RWPE2 (cell line): Measurements from ENCODE around the gene RNF223.

Source experiments
- ATAC-seq: fragments of 200-7000 bp; cut with Tn5 transposase; 3 replicates; pipeline ENCODE4 v1.9.1; 2021; ENCODE audit warnings: low read depth
- DNase-seq: peaks from one replicate; pipeline ENCODE4 v3.0.0-alpha.2; 2020; ENCODE audit warnings: low spot score
- H3K27ac ChIP-seq: fragments of 450-650 bp; 2 replicates; pipeline ENCODE4 v1.5.1; 2017; ENCODE audit warnings: mild to moderate bottlenecking; ENCODE audit not compliant: poor library complexity, severe bottlenecking
- H3K27me3 ChIP-seq: fragments of 250-450 bp; sonication (Bioruptor Pico); 2 replicates; pipeline ENCODE4 v1.5.1; 2021; ENCODE audit warnings: mild to moderate bottlenecking, moderate library complexity; ENCODE audit not compliant: insufficient read depth, poor library complexity, severe bottlenecking
- H3K36me3 ChIP-seq: fragments of 250-450 bp; sonication (Bioruptor Pico); 2 replicates; pipeline ENCODE4 v1.5.1; 2020; ENCODE audit warnings: low read depth, mild to moderate bottlenecking, moderate library complexity
- H3K4me1 ChIP-seq: fragments of 250-450 bp; sonication (Bioruptor Pico); 2 replicates; pipeline ENCODE4 v1.5.1; 2021; ENCODE audit warnings: mild to moderate bottlenecking, moderate library complexity; ENCODE audit not compliant: insufficient read depth, poor library complexity, severe bottlenecking
- H3K4me3 ChIP-seq: fragments of 250-450 bp; sonication (Bioruptor Pico); 2 replicates; pipeline ENCODE4 v1.5.1; 2021; ENCODE audit warnings: mild to moderate bottlenecking, moderate library complexity; ENCODE audit not compliant: severe bottlenecking
- H3K9me3 ChIP-seq: fragments of 250-450 bp; sonication (Bioruptor Pico); 2 replicates; pipeline ENCODE4 v1.5.1; 2021; ENCODE audit warnings: mild to moderate bottlenecking, moderate library complexity; ENCODE audit not compliant: severe bottlenecking
- TF ChIP-seq, protein P1 (sequence below): fragments of 450-650 bp; IDR thresholded peaks from one replicate; pipeline ENCODE4 v1.5.1; 2017; ENCODE audit warnings: mild to moderate bottlenecking, moderate library complexity; ENCODE audit not compliant: poor library complexity, severe bottlenecking

Gene RNF223

DNA sequence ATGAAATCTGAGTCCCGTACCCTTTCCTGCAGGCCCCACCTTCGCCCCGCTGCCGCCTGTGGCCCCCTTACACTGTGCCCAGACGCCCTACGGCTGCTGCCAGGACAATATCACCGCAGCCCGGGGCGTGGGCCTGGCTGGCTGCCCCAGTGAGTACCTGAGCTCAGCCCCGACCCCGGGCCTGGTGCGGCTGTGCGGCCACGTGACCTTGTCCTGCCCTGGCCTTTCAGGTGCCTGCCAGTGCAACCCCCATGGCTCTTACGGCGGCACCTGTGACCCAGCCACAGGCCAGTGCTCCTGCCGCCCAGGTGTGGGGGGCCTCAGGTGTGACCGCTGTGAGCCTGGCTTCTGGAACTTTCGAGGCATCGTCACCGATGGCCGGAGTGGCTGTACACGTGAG is 29.0 kb downstream of the RNF223 start:
- Histone ChIP-seq H3K4me1 (no peaks in the 10 kb centered on the region), H3K27me3 (no peaks in the 10 kb centered on the region), H3K36me3 (peaks cover 70% of the 10 kb centered on the region), H3K27ac (no peak overlapping the region), H3K9me3 (no peaks in the 10 kb centered on the region), H3K4me3 (no peak overlapping the region)
- TF ChIP-seq, protein P1, sequence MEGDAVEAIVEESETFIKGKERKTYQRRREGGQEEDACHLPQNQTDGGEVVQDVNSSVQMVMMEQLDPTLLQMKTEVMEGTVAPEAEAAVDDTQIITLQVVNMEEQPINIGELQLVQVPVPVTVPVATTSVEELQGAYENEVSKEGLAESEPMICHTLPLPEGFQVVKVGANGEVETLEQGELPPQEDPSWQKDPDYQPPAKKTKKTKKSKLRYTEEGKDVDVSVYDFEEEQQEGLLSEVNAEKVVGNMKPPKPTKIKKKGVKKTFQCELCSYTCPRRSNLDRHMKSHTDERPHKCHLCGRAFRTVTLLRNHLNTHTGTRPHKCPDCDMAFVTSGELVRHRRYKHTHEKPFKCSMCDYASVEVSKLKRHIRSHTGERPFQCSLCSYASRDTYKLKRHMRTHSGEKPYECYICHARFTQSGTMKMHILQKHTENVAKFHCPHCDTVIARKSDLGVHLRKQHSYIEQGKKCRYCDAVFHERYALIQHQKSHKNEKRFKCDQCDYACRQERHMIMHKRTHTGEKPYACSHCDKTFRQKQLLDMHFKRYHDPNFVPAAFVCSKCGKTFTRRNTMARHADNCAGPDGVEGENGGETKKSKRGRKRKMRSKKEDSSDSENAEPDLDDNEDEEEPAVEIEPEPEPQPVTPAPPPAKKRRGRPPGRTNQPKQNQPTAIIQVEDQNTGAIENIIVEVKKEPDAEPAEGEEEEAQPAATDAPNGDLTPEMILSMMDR: no peak
- ATAC-seq: no peak
- DNase-seq: no peak

DNA sequence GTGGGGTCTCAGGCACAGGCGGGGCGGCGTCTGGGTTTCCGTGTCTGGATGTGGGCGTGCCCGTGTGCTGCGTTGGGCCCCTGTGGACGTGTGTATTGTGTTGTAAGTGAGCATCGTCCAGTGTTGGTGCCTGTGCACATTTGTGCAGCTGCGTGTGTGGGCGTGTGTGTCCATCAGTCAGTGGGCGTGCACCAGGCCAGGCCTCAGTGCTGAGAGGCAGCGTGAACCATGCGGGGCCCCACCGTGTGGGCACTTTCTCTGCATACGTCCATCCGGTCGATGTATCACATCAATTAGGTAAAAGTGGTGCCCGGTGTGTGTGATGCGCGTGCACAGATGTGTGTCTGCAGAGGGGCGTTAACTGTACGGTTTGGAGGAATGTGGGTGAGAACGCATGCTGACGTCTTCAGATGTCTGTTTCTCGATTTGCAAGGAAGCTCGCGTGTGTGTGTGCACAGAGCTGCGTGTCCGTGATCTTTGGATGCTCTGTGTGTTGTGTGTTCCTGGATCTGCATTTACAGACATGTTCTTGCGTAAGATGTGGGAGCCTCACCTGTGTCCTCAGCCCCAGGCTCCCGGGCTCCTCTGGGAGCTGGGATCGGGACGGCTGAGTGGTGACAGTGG is 29.5 kb downstream of the RNF223 start:
- Histone ChIP-seq H3K4me1 (no peaks in the 10 kb centered on the region), H3K4me3 (no peak overlapping the region), H3K27me3 (no peaks in the 10 kb centered on the region), H3K27ac (no peak overlapping the region), H3K36me3 (peaks cover 67% of the 10 kb centered on the region), H3K9me3 (no peaks in the 10 kb centered on the region)
- ATAC-seq (no peak), DNase-seq (no peak)
- TF ChIP-seq, protein P1: no peak

DNA sequence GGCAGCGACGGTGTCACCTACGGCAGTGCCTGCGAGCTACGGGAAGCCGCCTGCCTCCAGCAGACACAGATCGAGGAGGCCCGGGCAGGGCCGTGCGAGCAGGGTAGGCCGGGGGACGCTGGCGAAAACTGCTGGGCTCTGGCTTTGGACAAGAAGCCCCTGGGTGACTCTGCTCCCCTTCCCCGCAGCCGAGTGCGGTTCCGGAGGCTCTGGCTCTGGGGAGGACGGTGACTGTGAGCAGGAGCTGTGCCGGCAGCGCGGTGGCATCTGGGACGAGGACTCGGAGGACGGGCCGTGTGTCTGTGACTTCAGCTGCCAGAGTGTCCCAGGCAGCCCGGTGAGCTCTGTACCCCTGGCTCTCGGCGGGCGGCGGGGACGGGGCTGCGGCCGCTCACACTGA is 30.2 kb downstream of the RNF223 start:
- H3K4me1 ChIP-seq: no peaks in the 10 kb centered on the region
- DNase-seq (no peak), ATAC-seq (no peak)
- H3K27ac ChIP-seq: no peak overlapping the region
- no peaks in the 10 kb centered on the region for H3K9me3 ChIP-seq
- TF ChIP-seq, protein P1: no peak
- H3K4me3 ChIP-seq: no peak overlapping the region
- H3K27me3 ChIP-seq: no peaks in the 10 kb centered on the region
- H3K36me3 ChIP-seq: peaks cover 63% of the 10 kb centered on the region

DNA sequence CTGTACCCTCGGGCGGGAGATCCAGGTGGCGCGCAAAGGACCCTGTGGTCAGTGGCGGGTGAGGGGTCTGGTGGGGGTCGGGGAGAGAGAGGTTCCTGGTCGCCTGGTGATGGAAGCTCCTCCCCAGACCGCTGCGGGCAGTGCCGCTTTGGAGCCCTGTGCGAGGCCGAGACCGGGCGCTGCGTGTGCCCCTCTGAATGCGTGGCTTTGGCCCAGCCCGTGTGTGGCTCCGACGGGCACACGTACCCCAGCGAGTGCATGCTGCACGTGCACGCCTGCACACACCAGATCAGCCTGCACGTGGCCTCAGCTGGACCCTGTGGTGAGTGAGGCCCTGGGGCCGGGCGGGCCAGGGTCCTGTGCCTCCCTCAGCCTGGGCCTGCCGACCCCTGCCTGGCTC is 30.7 kb downstream of the RNF223 start:
- ATAC-seq (no peak), DNase-seq (no peak)
- H3K27me3 ChIP-seq: no peaks in the 10 kb centered on the region
- H3K36me3 ChIP-seq: peaks cover 63% of the 10 kb centered on the region
- TF ChIP-seq, protein P1: no peak
- no peak overlapping the region for H3K27ac ChIP-seq
- H3K4me1 ChIP-seq: no peaks in the 10 kb centered on the region
- no peak overlapping the region for H3K4me3 ChIP-seq
- H3K9me3 ChIP-seq: no peaks in the 10 kb centered on the region

DNA sequence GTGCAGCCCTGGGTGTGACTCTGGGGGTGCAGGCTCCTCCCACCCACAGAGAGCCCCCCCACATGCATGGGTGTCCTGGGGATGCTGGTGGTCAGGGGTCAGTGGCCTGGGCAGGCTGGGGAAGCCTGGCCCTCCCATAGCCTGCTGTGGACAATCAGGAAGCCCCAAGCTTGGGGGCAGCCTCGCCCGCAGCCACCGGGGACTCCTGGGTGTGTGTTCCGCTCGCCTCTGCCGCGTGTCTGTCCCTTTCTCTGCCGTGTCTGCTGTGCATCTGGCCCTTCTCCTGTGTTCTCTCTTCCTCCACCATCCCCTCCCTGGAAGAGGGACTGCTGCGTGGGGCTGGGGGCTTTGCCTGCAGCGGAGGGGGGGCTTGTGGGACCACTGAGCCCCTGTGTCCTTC is 31.3 kb downstream of the RNF223 start:
- no peak overlapping the region for H3K4me3 ChIP-seq
- H3K27me3 ChIP-seq: no peaks in the 10 kb centered on the region
- no peak overlapping the region for H3K27ac ChIP-seq
- H3K9me3 ChIP-seq: no peaks in the 10 kb centered on the region
- no peaks in the 10 kb centered on the region for H3K4me1 ChIP-seq
- H3K36me3 ChIP-seq: peaks cover 61% of the 10 kb centered on the region
- DNase-seq (no peak), ATAC-seq (no peak)
- TF ChIP-seq, protein P1: no peak
